ENCODE results near the gene ISOC2.

The ISOC2 gene

DNA sequence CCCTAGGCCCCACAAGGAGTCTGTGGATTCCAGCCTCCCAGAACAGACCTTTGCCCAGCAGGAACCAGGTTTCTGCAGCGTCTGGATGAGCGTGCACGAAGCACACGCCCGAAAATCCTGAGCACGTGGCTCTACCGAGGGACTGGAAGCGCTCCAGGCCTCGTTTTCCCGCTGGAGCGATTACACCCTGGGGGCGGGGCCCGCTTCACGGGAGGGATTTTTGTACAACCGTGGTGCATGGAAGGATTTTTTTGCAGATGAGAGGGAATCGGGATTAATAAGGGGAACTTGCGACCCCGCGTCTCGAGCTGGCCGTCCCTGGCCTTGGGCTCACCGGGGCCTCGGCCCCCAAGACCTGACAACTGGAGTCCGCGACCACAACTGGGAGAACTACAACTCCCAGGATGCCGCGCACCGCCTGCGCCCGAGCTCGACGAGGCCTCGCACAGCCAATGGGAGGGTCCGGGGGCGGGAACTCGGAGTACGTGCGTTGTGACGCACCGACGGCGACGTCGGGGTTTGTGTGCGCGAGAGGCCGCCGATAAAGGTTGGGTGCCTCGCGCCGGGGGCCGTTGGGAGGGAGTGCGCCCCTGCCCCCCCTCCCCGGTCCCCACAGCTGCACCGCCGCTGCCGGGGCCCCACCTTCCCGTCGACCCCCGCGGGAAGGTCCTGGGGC is 14.8 kb upstream of the ISOC2 start, which contains the start of gene ZNF628:
Gene ZNF628, plus strand, starts transcription at position 518 of the 676 bp plus-strand sequence. CDS start 3,294 bp downstream, outside the sequence.
- DNase-seq, result peak; percentile 96

DNA sequence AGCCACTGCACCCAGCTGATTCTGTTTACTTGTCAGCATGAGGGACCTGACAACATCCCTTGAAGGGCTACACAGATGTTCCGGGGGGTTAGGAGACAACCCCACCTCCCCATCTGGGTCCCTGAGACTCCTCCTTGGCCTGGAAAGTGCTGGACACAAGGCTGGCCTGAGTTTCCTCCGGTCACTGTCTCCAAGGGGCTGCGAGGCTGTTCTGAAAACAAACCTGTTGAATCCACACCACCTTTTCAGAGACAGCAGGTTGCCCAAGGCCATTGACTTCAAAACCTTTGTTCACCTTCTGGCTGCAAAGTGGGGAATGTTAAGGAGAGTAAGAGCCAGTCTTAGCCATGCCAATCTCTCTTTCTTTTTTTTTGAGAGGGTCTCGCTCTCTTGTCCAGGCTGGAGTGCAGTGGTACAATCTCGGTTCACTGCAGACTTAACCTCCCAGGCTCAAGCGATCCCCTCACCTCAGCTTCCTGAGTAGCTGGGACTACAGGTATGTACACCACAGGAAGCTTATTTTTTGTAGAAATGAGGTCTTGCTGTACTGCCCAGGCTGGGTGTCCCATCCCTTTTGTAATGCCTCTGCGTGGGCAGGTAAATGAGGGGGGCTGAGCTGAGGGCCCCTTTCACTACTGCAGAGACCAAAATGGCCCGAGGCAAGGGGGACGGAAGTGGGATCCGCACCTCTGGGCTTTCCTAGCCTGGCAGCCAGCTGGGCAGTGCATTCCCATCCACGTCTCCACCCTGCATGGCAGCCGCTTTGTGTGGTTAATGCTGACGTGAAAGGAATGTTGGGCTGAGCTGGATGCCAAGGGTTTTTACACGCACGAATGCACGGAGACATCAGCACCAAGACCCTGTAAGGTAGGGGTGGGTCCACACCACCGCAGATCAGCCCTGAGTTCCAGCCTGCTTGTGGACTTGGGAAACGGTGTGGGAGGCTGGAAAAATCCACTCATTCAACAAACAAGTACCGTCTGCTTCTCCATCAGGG is 13.1 kb upstream of the ISOC2 start:
- no peak for DNase-seq

DNA sequence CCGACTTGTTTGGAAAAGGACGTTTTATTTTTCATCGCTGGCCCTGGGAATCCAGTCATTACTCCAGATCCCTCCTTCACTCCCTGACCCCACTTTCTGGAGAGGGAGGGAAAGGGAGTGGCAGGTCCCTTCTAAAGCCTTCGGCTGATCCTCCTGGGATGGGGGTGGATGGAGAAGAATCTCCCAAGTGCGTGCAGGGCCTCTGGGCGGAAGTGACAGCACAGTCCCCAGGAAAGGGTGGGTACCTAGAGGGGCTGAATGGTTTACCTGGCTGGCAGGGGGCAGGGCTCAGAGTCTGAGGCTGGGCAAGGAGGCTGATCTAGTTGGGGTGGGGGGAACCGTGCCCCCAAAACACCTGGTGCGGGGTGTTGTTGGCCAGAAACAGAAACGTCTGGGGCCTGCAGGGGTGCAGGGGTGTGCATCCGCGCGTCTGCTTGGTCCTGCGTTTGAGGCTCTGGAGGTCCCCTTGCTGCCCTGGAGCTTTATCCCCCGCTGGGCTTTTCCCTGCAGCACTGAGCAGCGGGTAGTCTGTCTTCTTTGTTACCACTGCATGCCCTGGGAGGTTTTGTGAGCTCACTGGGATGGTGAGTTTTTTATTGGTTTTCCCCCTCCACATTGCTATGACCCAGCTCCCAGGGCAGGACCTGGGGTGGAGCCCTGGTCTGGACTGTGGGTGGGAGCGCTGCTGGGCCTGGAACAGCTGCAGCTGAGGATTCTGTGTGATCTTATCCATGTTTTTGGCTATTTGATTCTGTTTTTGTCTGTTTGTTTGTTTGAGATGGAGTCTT is 12.0 kb upstream of the ISOC2 start:
- no peak for DNase-seq

DNA sequence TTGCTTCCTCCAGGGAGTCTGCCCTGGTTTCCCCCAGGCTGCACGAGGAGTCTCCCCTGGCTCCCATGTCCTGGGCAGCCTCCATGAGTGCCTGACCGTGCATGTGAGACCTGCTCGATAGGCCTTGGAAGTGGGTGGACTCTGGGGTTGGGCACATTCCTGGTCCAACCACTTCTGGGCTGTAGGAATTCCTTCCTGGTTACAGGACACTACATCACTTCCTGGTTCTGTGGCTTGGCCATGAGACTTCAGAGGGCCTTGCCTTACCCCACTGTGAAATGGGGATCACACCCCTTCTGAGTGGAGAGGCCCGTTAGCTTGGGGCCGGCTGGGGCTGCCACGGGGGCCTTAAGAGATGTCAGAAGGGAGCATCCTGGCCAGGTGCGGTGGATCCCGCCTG is 11.0 kb upstream of the ISOC2 start:
- no peak for DNase-seq

DNA sequence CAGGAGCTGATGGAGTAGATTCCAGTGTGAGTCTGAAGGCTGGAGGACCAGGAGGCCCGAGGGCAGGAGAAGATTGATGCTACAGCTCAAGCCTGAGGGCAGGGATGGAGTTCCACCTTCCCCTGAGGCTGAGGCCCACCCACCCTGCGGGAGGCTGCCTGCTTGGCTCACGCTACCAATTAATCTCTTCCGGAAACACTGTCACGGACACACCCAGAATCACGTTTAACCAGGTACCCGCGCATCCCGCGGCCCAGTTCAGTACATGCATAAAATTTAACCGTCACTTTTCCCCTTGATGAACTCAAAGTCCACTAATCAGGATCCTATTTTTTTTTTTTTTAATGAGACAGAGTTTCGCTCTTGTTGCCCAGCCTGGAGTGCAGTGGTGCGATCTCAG is 9.8 kb upstream of the ISOC2 start:
- DNase-seq, result no peak

DNA sequence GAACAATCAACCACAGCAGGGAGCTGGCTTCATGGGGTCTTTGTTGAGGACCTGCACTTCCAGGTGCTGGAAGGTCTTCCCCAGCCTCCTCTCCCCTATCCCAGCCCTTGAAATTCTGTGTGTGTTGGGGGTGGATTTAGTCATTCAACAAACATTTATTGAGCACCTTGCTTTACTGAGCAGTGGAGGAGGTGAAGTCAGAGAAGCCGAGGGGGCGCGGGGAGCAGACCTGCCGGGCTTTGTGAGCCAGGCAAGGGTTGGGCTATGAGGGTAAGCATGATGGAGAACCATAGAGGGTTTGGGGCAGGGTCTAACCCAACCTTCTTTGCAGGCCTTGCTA is 6.6 kb upstream of the ISOC2 start:
- no peak for DNase-seq

DNA sequence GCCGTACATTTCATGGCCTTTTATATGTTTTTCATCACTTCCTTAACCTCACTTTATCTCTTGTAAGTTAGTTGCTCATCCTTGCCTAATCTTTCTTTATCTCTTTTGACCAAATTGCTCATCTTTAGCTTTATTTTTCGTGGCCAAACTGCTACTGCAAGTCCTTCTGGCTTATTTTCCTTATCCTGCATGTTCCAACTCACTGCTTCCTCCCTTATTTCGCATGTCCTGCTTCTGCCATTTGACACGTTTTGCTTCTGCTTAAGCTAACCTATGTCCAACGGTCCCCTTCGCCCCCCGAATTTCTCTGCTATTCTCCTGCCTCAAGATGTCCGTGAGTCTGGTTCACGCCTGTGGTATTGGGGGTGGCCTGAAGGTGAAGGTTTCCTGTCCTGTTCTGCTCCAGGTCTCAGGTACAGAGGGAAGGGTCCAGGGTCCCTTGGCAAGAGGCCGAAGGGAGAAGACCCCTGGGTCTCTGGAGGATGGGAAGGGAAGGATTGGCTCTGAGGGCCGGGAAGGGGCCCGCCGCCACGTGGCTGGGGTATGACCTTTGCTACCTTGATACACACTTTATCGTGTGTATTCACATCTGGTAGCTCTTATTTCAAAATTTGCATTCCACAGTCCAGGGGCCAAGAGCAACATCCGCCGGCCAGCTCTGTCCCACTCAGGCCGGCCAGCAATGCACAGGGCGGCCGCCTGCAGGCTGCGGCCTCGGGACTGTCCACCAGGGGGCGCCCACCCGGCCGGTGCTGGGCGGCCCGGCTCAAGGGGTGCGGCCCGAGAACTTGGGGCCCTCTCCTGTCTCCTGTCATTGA is 6.0 kb upstream of the ISOC2 start:
- DNase-seq, result no peak

DNA sequence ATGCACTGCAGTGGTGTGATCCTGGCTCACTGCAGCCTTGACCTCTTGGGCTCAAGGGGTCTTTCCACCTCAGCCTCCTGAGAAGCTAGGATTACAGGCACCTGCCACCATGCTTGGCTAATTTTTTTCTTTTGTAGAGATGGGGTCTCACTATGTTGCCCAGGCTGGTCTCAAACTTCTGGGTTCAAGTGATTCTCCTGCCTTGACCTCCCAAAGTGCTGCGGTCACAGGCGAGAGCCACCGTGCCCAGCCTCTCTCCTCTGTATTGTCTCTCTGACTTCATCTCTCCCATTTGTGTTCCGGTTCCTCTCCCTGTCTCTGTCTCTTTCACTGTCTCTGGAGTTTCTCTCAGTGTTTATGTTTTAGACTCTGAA is 4.8 kb upstream of the ISOC2 start:
- DNase-seq, result no peak

DNA sequence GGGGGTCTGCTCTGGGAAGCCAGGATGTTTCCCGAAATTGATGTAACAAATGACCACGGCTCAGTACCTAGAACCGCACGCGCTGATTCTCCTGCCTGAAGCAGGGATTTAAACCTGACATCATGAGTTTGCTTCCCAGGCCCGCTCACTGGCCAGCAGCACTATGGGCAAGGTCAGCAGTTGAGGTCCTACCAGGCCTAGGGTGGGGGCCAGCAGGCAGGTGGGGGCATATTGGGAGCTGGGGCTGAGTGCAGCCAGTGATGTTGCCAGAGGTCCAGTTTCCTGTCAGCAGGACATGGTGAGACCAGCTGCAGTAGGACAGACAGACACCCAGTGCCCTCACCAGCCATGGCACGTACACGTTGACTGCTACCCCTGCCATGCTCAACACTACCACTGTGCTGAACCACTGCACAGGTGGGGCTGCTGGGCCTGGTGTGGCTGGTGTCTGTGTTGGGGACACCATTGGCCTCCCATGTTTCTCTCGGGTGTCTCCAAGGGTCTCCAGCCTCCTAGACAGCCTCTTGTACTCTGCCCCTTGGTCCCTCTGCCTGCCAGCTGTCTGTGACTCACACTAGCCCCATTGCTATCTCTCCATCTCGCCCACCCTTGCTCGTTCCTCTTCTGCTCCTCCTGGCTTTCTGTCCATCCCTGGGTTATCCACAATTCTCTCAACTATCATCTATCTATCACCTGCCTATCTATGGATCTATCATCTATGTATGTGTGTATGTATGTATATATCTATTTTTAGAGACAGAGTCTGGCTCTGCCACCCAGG is 4.2 kb upstream of the ISOC2 start:
- no peak for DNase-seq

DNA sequence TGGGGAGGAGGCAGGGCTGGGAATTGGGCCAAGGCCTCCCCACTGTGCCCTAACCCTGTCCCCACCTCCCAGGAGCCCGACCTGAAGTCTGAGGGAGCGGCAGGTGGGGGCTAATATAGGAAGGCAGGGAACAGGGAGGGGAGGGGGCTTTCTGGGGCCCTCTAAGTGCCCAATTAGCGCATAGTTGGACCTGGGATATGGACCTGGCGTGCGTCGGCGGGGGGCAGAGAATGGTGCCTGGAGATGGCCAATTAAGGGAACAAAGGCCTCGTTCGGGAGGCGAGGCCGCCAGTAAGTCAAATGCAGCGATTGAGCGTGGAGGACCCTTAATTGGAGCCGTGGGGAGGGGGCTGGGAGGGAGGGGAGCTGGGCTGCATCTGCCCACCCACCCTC is 3.2 kb upstream of the ISOC2 start, which contains the start of gene C19orf85:
Gene C19orf85, minus strand, starts transcription at position 90 of the 393 bp plus-strand sequence. CDS start 197 bp downstream, outside the sequence.
- no peak for DNase-seq

DNA sequence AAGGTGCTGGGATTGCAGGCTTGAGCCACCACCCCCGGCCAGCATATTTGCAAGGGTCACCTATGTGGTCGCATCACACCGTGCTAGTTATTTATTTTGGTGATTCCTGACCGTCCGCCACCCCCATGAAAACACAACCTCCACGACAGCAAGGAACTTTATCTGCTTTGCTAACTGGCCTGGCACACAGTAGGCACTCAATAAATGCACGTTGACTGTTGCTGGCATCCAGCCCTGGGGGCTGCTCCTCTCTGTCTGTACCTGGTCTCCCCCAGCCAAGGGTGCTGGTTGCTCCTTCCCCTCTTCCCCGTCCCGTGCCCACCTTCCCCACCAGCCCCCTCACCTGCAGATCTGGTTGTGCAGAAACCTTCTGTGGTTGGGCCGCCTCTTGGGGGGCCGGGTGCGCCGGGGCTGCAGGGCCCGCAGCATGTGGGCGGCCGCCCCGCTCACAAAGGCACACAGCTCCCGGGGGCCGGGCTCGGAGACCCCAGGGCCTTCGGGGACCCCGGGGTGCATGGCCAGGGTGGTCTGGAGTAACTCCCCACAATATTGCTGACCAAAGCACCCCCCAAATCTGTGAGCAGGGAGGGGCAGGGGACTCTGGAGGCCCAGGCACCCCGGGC is 2.7 kb upstream of the ISOC2 start:
- no peak for DNase-seq

DNA sequence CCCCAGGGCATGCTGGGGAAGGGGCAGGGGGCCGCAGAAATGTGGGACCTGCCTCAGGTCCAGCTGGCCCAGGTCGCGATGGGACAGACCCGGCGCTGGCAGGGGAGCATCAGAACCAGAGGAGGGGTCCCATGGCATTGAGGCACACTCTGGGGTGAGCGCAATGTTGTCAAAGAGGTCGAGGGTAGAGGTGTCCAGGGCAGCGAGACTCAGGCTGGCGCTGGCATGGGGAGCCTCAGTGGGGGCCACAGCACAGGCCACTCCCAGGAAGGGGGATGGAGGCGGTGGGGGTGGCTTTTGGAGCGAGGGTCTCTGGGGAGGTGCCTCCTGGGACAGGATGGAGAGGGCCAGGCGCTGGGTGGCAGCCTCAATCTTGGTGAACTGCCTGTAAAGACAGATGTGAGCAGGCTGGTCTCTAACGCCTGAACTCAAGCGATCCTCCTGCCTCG is 2.2 kb upstream of the ISOC2 start:
- no peak for DNase-seq

DNA sequence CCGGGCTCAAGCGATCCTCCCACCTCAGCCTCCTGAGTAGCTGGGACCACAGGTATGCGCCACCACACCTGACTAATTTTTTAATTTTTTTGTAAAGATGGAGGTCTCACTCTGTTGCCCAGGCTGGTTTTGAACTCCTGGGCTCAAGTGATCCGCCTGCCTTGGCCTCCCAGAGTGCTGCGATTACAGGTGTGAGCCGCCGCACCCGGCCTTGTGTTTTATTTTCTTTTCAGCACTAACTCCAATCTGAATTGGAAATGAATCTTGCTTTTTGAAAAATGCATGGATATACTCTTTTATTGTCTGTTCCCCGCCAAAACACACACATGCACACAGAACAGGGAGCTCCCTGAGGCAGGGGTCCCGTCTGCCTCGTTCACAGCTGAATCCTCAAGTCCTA is 1.3 kb upstream of the ISOC2 start:
- no peak for DNase-seq

DNA sequence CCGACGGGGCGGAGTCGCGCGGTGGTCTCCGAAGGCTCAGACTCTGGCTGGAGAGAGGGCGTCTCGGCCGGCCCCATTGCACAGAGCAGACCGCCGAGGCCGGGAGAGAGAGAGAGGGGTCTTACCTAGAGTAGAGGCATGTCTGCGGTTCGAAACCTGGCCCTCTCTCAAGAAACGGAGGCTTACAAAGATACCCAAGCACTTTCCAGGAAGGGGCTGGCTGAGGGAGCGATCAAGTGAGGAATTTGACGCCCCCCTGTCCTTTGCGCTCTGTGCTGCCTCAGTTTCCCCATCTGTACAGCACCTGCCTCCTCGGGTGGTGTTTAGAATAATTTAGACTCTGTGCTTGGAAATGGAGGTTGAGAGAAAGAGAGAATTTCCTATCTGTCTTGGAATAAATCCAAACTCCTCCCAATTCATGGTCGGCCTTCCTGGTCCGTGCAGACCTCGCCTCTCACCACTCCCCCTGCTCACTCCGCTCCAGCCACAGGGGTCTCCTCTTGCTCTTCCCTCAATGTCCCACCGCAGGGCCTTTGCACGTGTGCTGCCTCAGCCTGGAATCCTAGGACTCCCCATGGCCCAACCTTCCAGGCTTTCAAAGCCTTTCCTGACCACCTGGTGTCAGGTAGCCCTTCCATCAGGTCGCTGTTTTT is 658 bp upstream of the ISOC2 start:
- peak; percentile 9 for DNase-seq

DNA sequence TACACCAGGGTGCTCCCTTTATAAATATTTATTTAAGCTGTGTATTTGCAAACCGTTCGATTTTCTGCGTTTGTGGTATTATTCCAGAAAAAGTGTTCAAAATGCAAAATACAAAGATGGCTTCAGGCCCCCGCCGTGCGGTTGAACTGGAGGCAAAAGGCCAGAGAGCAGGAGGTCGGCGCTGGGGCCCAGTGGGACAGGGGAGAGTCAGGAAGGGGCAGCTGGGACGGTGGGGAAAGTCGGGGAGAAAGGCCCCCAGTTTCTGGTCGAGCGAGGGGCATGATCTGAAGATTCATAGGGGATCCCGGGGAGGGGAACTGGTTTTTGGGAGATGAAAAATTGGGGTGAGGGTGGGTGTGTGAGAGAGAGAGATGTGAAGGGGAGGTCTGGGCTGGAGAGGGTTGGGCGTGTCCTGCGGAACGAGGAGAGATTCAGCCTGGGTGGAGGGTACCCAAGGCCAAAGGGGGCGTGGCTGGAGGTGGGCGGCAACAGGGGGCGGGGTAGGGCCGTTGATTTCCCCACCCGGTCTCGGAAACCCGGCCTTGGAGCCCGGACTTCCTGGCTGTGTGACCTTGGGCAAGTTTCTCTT is 678 bp downstream of the ISOC2 start:
- DNase-seq, result peak; percentile 57

DNA sequence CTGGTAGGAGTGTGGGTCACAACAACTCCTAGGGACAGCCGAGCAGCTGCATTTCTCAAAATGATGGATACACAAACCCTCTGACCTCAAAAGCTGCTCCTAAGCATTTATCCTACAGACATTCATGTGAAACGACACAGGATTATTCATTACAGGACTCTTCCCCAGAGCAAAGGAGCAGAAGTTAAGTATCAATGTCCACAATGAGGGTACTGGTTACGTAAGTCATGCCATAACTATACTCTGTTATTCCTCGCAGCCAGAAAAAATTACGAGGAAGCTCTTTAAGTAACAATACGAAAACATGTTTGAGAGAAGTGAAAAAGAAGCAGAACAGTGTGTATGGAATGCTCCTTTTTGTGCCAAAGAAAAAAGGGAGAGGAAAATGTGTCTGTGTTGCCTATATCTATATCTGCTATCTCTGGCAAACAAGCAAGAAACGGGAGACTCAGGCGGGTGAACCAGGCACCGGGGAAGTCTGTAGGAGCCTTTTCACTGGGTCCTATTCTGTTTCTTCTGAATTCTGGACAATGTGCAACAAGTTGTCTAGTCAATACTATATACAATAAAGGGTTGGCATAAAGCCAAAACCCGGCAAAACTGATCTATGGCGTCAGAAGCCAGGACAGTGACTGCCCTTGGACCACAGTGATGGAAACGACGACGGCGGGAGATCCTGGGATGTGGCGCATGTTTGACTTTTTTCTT is 1.3 kb downstream of the ISOC2 start:
- DNase-seq, result no peak

DNA sequence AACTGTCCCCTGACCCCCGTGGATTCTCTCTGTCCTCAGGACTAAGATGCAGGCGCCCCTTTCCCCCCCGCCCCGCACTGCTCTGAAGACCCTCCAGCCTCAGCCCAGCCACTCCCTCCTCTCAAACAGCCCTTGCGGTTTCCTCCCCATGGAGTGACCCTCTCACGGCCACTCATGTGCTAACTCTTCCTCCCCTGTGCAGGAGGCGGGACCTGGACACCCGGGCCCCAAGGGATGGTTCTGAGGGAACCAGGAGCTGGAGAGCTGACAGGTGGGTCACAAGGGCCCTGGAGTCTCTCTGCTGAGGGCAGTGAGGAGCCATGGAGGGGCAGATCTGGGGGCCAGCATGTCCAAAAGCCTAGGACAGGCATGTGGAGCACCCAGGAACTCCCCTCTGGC is 1.9 kb downstream of the ISOC2 start:
- no peak for DNase-seq

DNA sequence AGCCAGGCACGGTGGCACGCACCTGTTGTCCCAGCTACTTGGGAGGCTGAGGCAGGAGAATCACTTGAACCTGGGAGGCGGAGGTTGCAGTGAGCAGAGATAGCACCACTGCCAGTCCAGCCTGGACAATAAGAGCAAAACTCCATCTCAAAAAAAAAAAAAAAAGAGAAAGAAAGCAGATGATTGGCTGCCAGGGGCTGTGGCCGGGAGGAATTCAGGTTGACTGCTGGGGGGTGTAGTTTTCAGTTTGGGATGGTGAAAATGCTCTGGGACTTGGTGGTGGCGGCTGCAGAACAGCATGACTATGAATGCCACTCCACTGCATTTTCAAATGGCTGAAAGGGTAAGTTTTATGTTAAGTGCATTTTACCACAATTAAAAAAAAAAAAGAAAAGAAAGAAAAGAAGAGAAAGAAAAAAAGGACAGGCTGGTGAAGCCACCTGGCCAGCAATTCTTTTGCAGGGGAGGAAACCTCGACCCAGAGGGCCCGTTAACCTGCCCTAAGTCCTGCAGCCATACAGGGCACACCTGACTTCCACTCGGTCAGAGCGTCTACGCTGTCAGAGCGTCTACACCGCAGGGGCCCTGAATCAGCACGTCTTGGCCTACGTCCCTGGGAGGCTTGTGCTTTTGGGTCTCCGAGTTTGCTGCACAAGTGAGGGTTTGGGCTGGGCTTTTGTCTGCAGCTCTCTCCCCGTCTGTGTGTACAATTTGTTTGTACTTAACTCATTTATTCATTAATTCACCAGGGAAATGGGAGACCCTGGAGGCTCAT is 3.6 kb downstream of the ISOC2 start:
- DNase-seq, result no peak

DNA sequence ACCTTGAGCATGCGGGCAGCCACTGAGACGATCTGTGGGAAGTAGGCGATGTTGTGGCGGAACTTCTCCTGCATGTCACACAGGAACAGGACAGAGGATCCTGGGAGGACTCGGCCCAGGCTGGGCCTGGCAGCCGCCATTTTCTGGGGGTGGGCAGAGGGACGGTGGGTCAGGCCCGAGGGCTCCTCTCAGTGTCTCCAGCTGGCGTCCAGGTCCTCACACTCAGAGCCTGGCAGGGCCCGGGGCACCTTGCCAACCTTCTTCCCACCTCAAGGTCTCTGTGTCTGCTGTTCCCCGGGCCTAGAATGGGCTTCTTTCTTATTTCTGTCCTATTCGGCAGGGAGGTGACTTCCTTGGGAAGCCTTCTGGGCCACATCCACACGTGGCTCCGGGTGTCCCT is 5.1 kb downstream of the ISOC2 start:
- DNase-seq, result no peak

Measured in DMS153 (cell line).